Bone marrow (tissue), 2 donors: Measurements from ENCODE around the gene TACC2.

ENCODE experiments used
- DNase-seq, 2 donors: peaks; one replicate each; lab custom pipeline; 2025; lab: John Stamatoyannopoulos, UW

The TACC2 gene

DNA sequence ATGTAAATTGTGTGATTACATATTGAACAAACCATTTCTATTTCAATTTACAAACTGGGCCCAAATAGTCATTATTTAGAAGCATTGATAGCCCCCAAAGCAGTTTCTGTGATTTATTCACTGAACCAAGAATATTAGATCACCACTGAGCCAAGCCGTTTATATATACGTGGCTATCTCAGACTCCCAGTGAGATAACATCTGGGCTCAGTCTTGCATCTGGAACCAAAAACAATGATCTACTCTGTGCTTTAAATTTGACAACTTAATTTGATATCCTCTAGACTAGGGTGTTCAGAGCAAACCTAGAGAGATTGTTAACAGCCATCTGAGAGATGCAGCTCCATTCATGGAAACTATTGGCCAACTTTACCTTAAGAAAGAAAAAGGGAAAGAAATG lies 240.7 kb downstream of the TACC2 start:
- DNase-seq: no peak

GRCh38 chr10:122230222-122230621 lies 241.3 kb downstream of the TACC2 start:
- DNase-seq: no peak

- no peak for DNase-seq
Observed at GRCh38 chr10:122232769-122233168, 243.8 kb downstream of the TACC2 start.

DNA sequence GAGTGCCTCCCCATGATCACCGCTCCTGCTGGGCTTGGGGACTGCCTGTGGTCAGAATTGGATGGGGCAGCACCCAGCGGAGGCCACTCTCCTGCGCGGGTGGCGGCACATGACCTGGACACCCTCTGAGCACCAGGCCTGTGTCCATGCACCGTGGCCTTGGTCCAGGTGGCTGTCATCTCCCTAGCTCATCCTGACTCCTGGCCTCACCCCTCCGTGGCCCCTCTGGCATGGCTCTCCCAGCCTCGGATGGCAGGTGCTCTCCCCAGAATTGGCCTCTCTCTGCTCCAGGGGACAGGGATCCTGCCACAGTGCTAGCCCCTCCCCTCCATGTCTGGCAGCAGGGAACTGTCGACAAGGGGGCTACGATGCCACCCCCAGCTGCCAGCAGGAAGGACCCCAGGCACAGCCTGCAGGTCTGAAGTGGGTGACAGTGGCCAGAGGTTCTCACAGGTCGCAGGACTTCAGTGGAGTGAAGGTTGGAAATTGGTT lies 244.9 kb downstream of the TACC2 start:
- no peak for DNase-seq

DNA sequence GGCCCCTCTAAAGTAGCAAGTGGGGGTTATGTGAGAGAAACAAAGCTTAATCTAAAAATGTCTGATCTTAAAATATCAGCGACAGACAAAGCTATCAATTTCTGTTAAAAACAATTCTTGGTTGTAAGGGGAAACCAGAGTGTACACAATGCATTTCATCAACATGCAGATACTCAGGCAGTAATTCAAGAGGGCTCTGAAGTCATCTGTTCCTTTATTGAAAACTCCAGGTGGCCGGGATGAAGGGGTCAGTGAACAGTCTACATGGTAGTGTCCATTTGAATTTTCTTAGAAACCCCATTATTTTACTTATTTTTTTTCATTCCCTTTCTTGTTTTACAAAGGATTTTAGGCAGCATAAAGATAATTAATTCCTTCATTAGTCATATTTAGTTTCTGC lies 245.5 kb downstream of the TACC2 start:
- DNase-seq: no peak

GRCh38 chr10:122236690-122237306 lies 247.8 kb downstream of the TACC2 start:
- DNase-seq: no peak

DNA sequence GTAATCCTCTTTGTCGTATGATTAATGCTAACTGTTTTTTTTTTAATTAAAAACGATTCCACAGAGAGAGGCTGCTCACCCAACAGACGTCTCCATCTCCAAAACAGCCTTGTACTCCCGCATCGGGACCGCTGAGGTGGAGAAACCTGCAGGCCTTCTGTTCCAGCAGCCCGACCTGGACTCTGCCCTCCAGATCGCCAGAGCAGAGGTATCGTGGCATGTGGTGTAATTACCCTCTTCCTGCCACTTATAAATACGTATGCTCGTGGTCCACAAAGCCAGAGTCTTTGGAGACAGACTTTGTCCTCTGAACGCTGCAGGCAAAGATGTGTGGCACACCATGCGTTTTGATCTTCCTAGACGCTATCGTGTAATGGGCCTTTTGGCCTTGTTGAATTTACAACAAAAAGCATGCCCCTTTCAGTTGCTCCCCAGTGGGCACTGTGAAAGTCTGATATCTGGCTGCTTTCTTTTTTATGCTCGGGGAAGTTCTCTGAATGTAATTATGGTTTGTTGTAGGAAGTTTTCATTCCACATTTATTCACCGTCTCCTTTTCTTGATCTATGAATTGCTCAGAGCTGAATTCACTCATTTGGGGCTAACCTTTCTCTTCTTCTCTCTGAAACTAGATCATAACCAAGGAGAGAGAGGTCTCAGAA lies 248.5 kb downstream of the TACC2 start:
- no peak for DNase-seq

DNA sequence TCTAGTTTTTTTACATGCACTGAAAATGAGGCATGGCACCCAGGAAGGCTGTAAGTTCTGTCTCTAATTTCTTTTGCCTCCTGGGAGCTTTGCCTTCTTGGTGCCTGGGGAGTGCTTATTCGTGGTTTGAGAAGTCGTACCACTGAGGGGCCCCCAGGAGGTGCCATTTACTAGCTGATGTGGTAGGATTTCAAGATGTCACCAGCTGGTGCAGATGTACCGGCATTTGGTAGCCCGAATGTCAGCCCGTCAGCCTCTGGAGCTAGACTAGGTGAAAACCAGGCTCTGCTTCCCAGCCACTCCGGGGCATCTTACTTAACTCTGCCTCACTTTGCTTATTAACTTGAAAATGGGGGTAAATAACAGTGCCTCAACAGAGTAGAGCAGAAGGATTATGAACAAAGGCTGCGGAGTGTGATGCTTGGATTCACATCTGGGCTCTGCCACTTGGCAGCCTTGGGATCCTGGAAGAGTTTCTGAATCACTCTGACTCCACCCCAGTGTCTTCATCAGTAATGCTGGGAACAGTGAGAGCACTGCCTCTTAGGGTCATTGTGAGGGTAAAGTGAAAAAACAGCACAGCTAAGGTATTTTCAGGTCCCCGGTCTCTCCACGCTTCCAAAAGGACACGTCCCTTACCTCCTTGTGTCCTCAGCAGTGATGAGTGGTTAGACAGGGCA lies 250.8 kb downstream of the TACC2 start:
- DNase-seq: no peak

DNA sequence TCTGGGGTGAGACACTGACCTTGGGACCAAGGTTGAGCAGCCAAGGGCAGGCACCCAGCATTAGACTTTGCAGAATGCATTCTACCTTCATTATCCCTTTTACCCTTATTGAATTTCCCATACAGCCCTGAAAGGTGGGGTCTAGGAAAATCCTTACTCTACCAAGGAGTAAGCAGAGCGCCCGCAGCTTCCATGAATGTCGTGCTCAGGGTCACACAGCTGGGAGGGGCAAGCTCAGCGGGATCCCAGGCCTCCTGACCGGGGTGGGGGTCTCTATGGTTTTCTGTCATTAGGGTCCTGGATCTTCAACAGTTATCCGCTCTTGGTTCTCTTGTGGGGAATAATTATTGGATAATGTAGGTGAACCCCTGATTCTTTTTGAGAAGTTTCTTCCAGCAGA lies 251.4 kb downstream of the TACC2 start:
- no peak for DNase-seq

DNA sequence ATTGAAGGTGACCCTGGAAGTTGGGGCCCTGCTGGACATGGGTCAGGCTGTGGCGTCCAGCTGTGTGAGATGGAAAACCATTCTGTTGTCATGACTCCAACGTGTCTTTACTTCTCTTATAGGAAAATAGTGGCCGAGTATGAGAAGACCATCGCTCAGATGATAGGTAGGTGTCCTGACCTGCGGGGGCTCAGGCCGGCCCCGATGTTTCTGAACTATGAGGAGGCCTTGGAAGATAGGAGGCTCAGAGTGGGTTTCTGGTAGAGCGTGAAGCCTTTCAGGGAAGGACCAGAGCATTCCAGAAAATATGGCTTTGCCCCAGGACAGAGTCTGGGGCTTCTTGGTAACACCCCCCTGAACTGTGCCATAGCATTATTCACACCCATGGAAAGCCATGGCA lies 252.9 kb downstream of the TACC2 start:
- DNase-seq: no peak

- DNase-seq: no peak
Observed at GRCh38 chr10:122243550-122243949, 254.6 kb downstream of the TACC2 start.

DNA sequence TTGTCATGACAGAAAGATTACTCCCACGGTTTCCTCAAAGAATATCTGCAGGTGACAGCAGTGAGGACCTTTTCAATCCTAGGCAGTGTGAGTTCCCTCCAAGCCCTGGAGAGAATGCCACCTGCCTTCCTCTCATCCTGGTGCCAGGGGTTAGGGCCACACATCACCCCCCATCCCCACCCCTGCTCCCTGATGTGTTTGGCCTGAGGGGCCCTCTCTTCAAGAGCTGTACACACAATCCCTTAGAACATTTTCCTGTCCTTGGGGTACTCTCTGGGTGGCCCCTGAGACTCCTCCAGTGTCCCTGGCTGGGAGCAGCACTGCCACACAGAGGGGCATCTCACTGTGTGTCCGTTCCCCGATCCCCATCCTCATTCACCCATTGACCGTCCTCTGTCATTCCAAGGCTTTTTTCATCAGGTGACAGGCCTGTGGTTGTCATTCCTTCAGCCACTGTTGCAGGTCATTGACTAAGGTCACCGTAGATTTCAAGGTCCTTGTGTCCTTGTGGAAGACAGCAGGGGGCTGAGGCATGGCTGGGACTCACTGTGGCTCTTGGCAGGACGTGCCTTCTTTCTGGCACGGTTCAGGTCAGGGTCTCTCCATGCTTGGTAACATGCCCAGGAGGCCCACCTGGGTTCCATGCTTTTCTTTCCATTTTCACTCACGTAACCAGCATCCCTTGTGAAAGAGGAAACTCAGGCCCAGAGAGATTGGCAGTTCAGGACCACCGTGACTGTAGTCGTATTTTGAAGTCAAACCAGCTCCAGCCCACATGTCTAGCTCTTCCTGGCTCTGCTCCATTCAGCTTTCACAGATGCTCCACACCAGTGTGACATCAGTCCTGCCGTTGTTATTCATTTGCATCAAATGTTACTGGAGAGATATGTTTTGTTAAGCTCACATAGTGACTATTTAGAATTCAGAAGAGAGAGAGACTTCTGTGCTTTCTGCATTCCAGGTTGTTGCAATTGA lies 255.3 kb downstream of the TACC2 start:
- DNase-seq: no peak

DNA sequence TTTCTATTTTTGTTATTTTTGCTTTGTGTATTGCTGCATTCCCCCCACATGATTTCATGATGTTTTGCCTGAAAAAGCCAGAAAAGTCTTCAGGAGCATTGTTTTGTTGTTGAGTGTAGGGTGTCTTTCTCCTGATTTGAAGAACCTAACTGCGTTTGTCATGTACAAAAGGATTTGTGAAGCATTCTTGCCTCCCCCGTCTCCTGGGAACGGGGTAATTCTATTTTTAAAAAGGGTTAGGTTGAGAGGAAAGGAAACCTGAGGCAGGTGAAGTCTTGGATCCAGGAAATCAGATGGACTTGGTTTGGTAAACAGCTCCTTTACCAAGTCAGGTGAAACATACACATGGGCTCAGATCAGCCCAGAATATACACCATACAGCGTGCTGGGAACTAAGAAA lies 256.2 kb downstream of the TACC2 start:
- no peak for DNase-seq

DNA sequence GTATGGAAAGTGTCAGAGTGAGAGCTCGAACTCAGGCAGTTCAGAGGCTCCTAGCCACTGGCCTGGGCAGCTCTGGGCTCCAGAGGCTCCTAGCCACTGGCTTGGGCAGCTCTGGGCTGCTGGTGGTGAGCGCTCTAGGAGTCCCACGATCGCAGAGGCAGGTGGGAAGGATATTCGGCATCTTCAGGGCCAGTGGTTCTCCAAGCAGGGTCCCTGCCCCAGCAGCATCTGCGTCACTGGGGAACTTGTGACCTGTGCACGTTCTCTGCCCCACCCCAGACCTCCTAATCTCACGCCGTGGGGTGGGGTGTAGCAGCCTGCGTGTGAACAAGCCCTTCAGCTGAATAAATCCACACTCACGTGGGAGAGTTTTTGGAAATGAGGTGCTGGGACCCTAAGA lies 256.9 kb downstream of the TACC2 start:
- no peak for DNase-seq

GRCh38 chr10:122246830-122247520 lies 258.0 kb downstream of the TACC2 start:
- DNase-seq: no peak

DNA sequence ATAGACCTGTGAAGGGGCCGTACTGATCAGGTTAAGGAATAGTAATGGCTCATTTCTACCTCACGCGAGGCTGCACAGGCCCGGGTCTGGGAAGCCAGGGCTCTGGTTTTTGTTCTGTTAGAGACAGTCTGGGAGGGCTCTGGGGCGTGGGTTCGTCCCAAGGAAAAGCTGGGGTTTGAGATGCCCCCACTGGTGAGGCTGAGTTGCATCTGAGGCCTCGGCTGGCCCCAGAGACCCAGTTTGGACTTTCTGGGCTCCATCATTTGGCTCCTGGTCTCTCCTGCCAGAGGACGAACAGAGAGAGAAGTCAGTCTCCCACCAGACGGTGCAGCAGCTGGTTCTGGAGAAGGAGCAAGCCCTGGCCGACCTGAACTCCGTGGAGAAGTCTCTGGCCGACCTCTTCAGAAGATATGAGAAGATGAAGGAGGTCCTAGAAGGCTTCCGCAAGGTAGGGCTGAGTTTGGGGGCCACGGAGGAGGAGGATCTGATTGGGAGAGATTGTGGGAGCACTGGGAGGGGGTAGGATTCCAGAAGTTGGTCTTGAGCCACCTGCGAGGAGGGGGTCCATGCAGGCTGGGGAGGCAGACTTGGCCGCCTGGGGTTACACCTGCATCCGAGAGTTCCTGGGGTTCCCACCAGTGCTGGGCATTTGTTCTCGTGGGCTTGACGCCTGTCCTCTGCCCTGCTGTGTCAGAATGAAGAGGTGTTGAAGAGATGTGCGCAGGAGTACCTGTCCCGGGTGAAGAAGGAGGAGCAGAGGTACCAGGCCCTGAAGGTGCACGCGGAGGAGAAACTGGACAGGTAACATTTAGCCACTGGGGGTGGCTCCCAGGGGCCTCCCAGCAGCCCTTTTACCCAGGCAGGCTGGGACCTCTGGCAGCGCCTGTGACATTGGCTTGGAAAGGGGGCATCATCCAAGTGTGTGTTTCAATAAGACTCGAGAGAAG lies 259.7 kb downstream of the TACC2 start:
- DNase-seq: no peak

DNA sequence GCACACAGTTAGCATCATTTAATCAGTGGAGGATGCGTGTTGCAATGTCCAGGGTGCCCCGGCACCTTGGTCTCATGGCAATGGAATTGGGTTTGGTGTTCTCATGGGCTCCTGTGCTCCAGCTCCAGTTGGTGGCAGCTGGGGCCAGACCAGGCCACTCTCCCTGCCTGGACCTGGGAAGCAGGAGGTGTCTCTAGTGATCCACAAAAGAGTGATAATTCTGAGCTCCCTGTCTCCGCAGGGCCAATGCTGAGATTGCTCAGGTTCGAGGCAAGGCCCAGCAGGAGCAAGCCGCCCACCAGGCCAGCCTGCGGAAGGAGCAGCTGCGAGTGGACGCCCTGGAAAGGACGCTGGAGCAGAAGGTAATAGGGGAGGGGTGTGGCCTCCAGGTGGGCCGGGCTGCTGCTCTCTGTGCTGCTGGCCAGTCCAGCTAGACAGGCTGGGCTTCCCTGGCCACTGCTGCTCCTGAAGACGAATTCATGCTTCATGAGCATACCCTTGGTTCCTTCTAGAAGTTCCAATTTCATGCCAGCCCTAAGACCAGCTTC lies 260.4 kb downstream of the TACC2 start:
- no peak for DNase-seq

DNA sequence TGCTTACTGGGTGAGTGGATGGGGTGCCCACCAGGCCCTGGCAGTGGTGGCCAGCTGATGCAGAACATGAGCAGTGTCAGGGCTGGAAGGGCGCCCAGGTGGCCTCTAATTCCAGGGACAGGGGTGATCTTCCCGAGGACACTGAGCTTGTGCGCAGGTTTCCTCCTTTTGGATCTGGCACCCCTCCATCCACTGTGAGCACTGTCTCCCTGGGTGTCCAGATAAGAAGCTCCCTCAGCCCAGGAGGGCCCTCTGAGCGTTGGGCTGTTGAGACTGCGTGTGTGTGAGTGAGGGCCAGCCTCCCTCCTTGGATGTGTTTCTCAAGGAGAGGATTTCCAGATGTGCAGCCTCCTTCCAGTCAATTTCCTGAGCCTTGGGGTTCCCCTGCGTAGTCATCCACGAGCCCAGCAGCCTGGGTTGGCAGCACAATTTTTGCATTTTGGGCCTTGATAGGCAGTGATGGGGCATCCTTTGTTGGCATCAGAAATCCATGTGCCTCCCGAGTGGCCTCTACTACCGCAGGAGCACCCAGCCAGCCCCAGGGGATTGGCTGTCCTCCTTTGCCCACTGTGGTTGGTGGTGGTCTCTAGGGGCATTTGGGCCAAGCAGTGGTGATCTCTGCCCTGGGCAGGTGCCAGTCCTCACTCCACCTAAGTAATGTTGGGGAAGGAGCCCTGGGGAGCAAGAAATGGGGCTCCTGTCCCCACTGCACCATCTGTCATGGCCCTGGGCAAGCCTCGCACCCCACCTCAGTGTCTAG lies 261.2 kb downstream of the TACC2 start:
- DNase-seq: no peak
